ENCODE results near the gene BAHCC1. TPM values are rescaled to one million over a fixed set of nuclear protein-coding genes. Genes with fewer than 3 reads are reported as not detected.
A peak's percentile ranks its signal among the peaks of the same experiment; 100 is the strongest.
"Not testable (repeated sequence)": the region's sequence is repeated elsewhere in the genome, so short reads cannot be mapped to it uniquely, and the experiment has no call there.

BAHCC1 gene
- polyA plus RNA-seq (2013, experiment 1 of 2; ENCODE audit: insufficient read length), result 23.8 TPM
- 16.3 TPM for polyA plus RNA-seq (2013, experiment 2 of 2; ENCODE audit: insufficient read length)

DNA sequence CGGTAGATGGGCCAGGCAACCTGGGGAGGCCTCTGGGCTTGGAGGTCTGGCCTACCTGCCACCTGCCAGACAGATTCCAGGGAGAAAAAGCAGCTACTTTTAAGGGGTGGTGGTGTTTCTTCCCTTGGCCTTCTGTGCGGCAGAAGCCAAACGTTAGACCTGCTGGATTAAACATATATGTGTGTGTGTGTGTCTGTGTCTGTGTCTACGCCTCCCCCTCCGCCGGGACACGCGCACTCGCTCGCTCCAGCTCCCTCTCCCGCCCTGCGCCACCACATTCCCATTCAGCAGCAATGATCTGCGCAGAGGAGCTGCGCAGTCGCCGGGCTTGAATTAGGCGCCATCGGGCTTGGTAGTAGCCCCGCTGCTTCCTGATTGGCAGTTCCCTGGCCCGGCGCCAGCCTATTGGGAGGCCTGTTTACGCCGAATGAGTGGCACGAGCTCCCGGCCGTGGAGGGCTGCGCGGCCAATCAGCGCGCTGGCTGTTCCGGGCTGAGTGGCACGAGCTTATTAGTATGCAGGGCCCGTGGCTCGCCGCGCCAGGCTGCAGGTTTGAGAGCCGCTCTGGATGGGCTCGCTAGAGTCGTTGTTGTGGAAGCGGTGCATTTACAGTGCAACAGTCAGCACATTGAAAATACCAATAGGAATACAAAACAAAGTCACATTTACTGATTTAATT lies at the start of gene BAHCC1:
Gene BAHCC1 (plus strand): TSS at position 537 of the 679 bp plus-strand sequence. CDS start 4,283 bp downstream, outside the sequence.
- DNase-seq, result peak; percentile 100

DNA sequence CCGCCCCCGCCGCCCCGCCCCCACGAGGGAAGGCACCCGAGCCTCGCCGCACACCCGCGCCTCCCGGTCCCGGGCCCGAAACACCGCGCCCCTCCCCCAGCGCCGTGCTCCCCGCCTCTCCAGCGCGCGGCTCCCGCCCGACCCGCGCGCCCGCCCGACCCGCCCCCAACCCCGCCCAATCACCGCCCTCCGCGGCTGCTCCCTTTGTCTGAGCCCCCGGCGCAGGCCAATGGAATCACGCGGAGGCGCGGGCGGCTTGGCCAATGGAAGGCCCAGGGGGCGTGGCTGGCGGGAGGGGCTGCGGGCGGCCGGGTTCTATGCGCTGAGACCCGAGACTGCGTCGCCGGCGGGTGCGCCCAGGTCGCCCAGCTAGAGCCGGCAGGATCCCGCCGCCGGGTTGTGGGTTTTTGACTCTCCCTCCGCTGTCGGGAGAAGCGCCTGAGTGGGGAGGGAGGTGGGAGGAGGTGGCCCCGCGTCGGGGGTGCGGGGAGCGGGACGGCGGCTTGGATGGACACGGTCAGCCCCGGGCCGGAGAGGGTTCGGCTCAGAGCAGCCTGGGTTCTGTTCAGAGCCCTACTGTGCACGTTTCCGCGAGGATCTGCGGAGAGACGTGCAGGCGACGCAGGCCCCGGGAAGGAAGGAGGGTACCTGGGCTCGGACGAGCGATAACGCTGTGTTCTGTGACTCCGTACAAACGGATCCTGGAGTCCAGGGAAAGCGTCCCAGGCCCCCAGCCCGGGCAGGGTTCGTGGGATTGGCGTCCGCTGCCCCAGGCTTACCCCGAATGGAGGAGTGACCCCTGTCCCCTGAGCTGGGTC lies 49.0 kb upstream of the BAHCC1 start:
- peak; percentile 97 for DNase-seq

DNA sequence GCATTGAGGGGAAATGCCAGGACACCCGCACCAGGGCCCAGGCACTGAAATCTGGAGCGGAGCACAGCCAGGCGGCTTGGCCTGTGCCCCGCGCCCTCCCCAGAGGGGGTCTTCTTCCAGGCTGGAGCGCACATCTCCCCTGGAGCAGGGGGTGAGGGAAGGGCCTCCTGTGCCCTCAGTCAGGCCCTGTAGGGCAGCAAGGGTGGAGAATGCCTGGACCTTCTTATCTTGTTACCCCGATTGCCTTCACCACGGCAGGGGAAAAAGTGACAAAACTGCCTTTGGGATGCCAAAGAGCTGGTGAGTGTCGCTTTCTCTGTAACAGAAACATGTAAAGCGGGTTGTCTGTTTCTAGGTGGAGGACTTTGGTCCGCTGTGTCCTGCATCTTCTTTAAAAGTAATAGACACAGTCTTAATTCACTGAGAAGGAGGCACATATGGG lies 48.3 kb upstream of the BAHCC1 start:
- no peak for DNase-seq

DNA sequence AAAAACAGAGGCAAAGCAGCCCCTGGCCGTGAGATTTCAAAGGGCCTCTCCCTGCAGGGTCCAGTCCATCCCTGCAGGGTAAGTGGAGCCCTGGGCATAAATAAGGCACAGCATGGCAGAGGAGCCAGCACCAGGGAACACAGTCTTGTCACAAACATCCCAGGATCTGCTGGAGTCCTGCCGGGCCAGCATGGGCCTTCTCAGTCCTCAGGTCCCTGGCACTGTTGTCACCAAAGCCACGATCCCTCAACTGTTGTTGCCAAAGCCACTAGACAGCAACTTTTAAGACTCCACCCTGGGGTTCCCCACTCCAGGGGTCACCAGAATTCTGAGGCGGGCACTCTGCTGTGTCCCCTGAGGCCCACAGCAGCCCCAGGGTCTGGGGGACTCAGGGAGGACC lies 47.8 kb upstream of the BAHCC1 start:
- DNase-seq, result no peak

DNA sequence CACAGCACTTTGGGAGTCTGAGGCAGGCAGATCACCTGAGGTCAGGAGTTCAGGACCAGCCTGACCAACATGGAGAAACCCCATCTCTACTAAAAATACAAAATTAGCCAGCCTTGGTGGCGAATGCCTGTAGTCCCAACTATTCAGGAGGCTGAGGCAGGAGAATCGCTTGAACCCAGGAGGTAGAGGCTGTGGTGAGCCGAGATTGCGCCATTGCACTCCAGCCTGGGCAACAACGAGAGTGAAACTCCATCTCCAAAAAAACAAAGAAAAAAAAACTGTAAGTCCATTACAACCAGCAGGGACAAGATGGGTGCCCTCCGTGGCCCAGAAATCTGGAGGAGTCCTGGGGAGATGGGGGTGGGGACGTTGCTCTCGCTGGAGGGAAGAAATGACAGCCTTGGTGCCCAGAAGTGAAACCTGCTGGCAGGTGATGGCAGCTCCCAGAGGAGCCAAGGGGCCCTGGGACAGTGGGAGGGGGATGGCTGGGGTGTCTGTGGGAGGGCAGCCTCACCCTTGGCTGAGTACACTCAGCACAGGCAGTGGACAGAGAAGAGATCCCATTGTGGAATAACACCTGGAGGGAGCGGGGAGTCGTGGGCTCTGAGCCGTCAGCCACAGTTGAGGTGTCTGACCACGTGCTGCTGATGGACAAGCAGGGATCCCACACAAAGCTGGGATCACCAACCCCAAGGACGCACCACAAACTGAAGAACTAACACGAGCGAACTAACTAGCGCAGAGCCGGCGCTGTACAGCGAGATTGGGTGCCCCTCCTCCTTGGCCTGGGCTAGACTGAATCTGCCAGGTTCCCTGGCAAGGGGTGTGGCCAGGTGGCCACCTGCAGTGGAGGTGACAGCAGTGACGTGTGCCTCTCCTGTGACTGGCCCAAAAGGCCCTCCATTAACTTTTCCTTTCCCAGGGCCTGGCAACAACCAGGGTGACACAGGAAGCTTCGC lies 46.9 kb upstream of the BAHCC1 start:
- DNase-seq, result no peak

DNA sequence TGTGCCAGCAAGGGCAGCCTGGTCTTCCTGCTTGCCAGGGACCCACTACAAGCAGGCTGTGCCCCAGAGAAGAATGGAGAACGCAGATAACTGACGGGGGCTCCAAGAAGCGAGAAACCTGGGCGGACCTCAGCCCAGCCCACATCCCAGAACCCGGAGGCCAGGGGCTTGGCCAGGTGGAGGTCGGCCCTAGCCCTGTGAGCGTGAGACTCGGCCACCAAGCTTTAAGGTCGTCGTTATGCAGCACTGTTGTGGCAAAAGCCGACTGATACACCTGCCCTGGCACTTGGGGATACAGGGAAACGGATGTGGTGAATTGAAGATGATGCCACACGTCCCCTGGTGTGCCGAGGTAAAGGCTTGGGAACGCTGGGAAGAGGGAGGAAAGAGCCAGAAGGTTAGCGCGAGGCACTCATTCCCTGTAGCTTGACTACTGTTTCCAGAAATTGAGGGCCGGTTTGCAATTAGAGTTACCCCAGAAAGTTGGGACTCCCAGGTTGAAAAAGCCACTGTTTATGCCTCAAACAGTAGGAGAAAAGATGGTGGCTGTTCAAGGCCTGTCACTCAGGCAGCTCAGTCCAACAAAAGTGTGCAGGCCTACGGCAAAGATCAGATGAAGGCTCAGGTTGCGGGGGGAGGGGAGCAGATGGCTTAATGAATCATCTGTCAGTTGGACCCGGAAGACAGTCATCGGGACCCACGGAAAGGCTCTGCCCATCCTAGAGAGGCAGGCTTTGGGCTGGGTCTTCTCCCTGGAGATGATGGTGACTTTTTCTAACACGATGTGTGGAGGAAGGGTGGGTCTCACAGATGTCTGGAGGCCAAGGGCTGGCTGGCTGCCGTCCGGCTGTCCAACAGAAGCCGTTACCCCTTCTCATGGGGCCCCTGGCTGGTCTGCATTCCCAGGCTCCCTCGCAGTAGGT lies 45.6 kb upstream of the BAHCC1 start:
- DNase-seq, result peak; percentile 66

DNA sequence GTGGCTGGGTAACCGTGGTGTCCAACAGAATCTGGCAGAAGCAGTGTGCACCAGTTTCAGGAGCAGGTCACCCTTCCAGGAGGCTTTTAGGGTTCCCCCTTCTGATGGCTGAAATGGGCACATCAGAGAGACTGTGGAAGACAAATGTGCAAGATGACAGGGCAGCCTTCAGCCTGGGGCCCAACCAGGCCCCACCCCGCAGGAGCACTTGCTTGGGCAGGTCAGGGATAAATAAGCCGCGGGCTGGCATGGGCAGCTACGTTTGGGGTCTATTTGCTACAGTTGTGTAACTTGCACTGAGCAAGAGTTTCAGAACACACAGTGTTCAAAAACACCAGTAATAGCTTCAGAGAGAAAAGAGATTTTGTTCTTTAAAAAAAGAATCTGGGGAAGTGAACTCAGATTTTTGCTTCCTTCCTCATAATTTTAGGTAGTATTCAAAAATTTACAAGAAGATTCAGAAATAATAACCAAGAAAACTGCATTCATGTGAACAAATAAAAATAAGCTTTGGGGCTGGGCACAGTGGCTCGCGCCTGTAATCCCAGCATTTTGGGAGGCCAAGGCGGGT lies 44.9 kb upstream of the BAHCC1 start:
- DNase-seq, result no peak

DNA sequence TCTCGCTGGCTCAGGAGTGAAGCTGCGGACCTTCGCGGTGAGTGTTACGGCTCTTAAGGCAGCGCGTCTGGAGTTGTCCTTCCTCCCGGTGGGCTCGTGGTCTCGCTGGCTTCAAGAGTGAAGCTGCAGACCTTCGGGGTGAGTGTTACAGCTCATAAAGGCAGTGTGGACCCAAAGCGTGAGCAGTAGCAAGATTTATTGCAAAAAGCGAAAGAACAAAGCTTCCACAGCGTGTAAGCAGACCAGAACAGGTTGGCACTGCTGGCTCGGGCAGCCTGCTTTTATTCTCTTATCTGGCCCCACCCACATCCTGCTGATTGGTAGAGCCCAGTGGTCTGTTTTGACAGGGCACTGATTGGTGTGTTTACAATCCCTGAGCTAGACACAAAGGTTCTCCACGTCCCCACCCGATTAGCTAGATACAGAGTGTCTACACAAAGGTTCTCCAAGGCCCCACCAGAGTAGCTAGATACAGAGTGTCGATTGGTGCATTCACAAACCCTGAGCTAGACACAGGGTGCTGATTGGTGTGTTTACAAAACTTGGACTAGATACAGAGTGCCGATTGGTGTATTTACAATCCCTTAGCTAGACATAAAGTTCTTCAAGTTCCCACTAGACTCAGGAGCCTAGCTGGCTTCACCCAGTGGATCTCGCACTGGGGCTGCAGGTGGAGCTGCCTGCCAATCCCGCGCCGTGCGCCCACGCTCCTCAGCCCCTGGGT lies 43.8 kb upstream of the BAHCC1 start:
- not testable (repeated sequence) for DNase-seq

DNA sequence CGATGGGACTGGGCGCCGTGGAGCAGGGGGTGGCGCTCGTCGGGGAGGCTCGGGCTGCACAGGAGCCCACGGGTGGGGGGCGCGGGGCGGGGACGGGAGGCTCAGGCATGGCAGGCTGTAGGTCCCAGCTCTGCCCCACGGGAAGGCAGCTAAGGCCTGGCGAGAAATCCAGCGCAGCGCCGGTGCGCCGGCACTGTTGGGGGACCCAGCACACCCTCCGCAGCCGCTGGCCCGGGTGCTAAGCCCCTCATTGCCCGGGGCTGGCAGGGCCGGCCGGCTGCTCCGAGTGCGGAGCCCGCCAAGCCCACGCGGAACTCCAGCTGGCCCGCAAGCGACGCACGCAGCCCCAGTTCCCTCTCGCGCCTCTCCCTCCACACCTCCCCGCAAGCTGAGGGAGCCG lies 43.2 kb upstream of the BAHCC1 start:
- not testable (repeated sequence) for DNase-seq

DNA sequence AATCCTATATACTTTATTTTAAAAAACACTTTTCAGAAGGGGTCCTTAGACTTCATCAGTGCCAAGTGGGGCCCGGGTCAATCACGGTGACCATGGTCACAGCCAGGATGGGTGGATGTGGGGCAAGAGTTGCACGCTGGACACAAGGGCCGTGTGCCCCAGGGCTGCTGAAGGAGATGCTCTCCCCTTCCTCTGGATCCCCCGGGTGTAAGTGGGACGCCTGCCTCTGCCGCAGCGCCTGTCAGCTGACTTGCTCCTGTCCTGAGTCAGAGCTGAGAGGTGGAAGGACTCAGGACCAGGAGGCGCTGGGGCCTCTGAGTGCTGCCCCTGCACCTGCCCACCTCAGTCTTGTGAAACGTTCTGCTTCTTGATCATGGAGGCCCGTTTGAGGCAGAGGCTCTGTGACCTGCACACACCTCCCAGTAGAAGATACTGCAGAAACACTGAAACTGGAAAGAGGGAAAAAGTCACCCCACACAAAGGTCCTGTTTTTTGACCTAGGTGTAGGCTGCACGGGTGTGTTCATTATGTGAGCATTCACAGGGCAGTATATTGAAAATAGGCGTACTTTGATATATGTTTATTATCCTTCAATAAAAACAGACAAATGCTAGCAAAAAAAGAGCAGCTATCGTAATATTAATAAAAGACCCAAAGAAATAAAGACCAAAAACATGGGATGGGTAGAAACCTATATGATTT lies 40.9 kb upstream of the BAHCC1 start:
- no peak for DNase-seq

DNA sequence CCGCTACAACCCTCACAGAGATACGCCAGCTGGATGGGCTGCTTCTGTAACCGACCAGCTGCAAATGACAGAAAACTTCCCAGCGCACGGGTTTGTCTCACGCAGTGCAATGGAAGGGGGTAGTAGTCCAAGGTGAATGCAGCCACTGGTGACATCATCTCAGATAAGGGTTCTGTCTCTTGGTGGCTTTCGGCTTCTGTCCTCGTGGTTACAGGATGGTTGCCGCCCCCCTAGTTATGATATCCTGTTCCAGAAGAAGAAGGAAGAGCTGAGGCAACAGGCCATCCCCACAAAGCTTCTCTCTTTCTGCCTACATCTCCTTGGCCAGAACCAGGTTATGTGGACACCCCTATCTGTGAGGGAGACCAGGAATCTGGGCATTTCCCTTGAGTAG lies 40.3 kb upstream of the BAHCC1 start:
- DNase-seq, result no peak

DNA sequence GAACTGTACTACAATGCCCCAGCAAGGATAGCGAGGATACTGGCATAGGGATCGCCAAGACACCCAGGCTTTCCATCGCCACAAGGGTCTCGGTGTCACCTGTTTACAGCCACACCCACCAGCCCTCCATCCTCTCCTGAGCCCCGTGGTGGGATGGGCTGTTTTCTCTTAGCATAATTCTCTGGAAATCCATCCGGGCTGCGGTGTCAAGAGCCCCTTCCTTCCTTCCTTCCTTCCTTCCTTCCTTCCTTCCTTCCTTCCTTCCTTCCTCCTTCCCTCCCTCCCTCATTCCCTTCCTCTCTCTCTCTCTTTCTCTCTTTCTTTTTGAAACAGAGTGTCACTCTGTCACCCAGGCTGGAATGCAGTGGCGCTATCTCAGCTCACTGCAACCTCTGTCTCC lies 36.0 kb upstream of the BAHCC1 start:
- no peak for DNase-seq

DNA sequence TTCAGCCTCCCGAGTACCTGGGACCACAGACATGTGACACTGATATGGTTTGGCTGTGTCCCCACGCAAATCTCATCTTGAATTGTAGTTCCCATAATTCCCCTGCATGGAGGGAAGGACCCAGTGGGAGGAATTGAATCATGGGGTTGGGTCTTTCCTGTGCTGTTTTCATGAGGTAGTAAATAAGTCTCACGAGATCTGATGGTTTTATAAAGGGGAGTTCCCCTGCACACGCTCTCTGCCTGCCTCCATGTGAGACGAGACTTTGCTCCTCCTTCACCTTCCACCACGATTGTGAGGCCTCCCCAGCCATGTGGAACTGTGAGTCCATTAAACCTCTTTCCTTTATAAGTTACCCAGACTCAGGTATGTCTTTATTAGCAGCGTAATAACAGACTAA lies 33.3 kb upstream of the BAHCC1 start:
- DNase-seq, result not testable (repeated sequence)

DNA sequence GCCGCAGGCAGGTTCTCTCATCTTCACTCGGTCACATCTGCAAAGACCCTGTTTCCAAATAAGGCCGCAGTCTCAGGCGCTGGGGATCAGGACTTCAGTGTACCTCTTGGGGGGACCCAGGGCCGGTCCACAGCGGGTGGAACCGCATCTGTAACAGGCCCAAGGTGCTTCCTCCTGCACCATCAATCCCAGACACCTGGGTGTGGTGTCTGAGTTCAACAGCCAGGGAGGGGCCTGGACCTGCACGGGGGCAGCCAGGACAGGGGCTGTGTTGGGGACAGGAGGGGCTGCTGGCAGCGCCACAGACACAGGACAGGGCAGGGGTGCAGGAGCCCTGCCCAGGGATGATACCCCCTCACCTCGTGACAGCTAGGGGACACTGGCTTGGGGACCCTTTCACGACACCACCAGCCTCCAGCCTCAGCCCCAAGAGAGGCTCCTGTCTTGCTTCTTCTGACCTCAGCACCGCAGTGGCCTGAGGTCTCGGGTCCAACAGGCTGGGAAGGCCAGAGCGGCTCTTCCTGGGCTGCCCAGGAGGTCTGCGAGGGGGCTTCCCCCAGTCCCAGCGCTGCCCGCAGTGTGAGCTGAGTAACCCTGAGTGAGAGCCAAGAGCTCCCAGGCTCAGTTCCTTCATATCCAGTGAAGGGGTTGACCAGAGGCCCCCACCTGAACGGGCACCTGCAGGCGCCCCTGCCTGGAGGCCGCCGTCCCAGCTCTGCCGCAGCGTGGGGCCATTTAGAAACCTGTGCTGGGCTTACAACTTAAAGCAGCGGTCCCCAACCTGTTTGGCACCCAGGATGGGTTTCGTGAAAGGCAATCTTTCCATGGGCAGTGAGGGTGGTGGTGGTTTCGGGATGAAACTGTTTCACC lies 30.7 kb upstream of the BAHCC1 start:
- no peak for DNase-seq

DNA sequence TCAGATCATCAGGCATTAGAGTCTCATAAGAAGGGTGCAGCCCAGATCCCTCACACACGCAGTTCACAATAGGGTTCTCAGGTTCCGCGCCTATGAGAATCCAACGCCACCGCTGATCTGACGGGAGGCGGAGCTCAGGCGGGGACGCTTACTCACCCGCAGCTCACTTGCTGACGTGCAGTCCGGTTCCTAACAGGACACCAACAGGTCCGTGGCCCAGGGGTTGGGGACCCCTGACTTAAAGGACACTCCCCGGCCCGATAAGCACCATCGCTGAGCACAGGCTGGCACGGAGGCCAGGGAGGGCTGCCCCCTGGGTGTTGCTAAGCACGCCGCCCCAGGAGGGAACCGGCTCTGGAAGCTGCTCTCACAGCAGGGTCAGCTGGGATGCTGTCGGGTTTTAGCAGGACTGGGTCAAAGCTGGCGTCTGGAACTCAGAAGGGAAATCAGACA lies 30.1 kb upstream of the BAHCC1 start:
- DNase-seq, result peak; percentile 55

DNA sequence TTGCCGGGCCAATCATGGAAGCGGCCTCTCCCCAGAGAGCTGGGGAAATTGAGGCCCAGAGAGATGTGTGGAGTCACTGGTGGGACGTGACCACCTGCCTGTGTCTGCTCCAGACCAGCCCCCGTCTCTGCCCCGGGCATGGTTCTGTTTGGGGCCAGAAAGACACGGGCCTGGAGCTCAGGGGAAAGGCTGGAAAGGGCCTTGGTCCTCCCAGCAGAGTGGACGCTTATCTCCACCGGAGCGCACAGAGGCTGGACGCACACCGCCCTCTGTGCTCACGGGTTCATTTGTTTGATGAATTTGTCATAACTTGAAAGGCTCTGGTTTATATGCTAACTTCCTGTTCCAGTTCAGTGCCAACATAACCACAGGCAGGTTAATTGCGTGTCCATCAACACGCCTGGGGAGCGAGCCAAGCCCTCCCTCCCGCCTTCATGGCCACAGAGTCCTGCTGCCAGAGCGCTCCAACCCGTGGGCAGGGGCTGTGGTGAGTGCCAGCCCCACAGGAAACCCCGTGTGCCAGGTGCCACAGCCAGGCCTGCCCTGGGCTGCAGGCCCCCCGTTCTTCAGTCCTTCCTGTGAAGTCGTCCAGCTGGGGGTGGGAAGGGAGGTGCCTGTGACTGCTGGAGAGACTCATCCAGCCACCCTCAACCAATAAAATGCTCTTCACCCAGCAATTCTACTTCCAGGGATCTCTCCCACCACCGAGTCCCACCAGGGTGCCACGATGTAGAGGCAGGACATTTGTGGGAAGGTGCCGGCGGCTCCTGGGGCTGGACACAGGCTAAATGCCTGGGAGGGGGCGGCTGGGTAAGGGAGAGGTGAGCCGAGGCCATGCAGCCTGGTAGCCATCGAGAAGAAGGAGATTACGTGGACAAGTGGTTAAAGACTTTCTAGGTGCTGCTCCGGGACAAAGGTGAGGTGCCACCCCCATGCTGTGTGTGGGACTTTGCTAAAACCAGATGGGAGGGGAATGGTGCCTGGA lies 29.4 kb upstream of the BAHCC1 start:
- DNase-seq, result no peak

DNA sequence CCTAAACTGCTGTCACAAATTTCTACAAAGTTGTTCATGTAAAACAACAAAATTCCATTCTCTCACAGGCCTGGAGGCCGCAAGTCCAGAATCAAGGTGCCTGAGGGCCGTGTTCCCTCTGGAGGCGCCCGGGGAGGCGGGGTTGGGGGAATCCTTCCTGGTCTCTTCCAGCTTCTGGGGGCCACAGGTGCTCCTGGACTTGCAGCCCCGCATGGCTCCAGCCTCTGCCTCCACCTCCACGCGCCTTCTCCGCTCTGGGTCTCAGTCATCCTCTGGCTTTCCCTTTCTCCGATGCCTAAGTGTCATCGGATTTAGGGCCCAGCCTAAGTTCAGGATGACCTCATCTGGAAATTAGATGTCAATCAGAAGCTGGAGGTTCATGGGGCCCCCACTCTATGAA lies 28.6 kb upstream of the BAHCC1 start:
- no peak for DNase-seq

Measured in fibroblast of skin of back (primary cell).